BLaER1 treated with 17β-estradiol and CSF1 and Interleukin-3, amounts not matched to agents 10 nM and 100 nM (cell line): ENCODE data around the gene CARMIL3.

Source experiments
- H3K27ac ChIP-seq, 11 experiments: shearing (Covaris generic); formaldehyde crosslinking; 2 replicates each; pipeline ENCODE4 v1.8.1; 2022
- H3K27me3 ChIP-seq, 11 experiments: shearing (Covaris generic); formaldehyde crosslinking; 2 replicates each; pipeline ENCODE4 v1.8.1; 2022
- H3K36me3 ChIP-seq, 11 experiments: shearing (Covaris generic); formaldehyde crosslinking; 2 replicates each; pipeline ENCODE4 v1.8.1; 2022
- H3K4me1 ChIP-seq, 10 experiments: shearing (Covaris generic); formaldehyde crosslinking; 2 replicates each; pipeline ENCODE4 v1.8.1; 2022
- H3K4me2 ChIP-seq, 11 experiments: shearing (Covaris generic); formaldehyde crosslinking; 2 replicates each; pipeline ENCODE4 v1.8.1; 2022
- H3K4me3 ChIP-seq, 10 experiments: shearing (Covaris generic); formaldehyde crosslinking; 2 replicates each; pipeline ENCODE4 v1.8.1; 2022
- H3K9ac ChIP-seq, 11 experiments: shearing (Covaris generic); formaldehyde crosslinking; 2 replicates each; pipeline ENCODE4 v1.8.1; 2022
- H3K9me3 ChIP-seq, 11 experiments: shearing (Covaris generic); formaldehyde crosslinking; replicated peaks in 1 of 11; 2 replicates each; pipeline ENCODE4 v1.8.1; 2022
- H4K20me1 ChIP-seq, 11 experiments: shearing (Covaris generic); formaldehyde crosslinking; 2 replicates each; pipeline ENCODE4 v1.8.1; 2022
- Cebpa-rat ChIP-seq, 11 experiments: shearing (Covaris generic); IDR thresholded peaks; 2 replicates each; pipeline ENCODE4 v1.8.1; 2022

CARMIL3 gene

GRCh38 chr14:24054646-24055045 lies 2.8 kb downstream of the CARMIL3 start:
- Histone ChIP-seq H4K20me1 (peaks cover 0 to 33% (median 0%) of the 10 kb centered on the region in 11 experiments; a peak in 8 of 22 replicates), H3K9ac (no peak overlapping the region), H3K4me2 (no peak overlapping the region), H3K4me1 (peaks cover 21 to 36% (median 31%) of the 10 kb centered on the region in 10 experiments), H3K27me3 (peaks cover 4 to 28% (median 21%) of the 10 kb centered on the region in 11 experiments; a peak in 16 of 22 replicates), H3K36me3 (no peaks in the 10 kb centered on the region), H3K4me3 (no peak overlapping the region), H3K27ac (no peak overlapping the region), H3K9me3 (no peaks in the 10 kb centered on the region)
- TF ChIP-seq Cebpa-rat (IDR thresholded peaks at IDR 0.05), result no peak

GRCh38 chr14:24055971-24056799 lies 4.4 kb downstream of the CARMIL3 start:
- Histone ChIP-seq H3K36me3 (no peaks in the 10 kb centered on the region), H3K27me3 (peaks cover 4 to 28% (median 21%) of the 10 kb centered on the region in 11 experiments; a peak in 16 of 22 replicates), H3K4me3 (no peak overlapping the region), H3K4me2 (peak overlapping the region in 3 of 11 experiments; percentile 5 to 16 (median 12); a peak in 3 of 22 replicates), H3K4me1 (peaks cover 12 to 28% (median 22%) of the 10 kb centered on the region in 10 experiments), H4K20me1 (peaks cover 0 to 33% (median 0%) of the 10 kb centered on the region in 11 experiments; a peak in 8 of 22 replicates), H3K27ac (no peak overlapping the region), H3K9me3 (no peaks in the 10 kb centered on the region), H3K9ac (peak overlapping the region in 1 of 11 experiments; percentile 13; a peak in 1 of 22 replicates)
- TF ChIP-seq Cebpa-rat (IDR thresholded peaks at IDR 0.05), result no peak

- peaks cover 0 to 33% (median 0%) of the 10 kb centered on the region in 11 experiments; a peak in 8 of 22 replicates for H4K20me1 ChIP-seq
- peak overlapping the region in 5 of 11 experiments; percentile 5 to 36 (median 16); a peak in 4 of 22 replicates for H3K4me2 ChIP-seq
- no peaks in the 10 kb centered on the region for H3K9me3 ChIP-seq
- peaks cover 7 to 22% (median 16%) of the 10 kb centered on the region in 10 experiments; a peak in 19 of 20 replicates for H3K4me1 ChIP-seq
- H3K36me3 ChIP-seq, result no peaks in the 10 kb centered on the region
- no peak overlapping the region for H3K27ac ChIP-seq
- H3K4me3 ChIP-seq, result no peak overlapping the region
- H3K27me3 ChIP-seq, result peaks cover 4 to 28% (median 21%) of the 10 kb centered on the region in 11 experiments; a peak in 16 of 22 replicates
- no peak for TF ChIP-seq Cebpa-rat (IDR thresholded peaks at IDR 0.05)
- peak overlapping the region in 2 of 11 experiments; percentile 11 to 13; a peak in 2 of 22 replicates for H3K9ac ChIP-seq
Observed at GRCh38 chr14:24056800-24057184, 5.0 kb downstream of the CARMIL3 start.

GRCh38 chr14:24057271-24057670 lies 5.5 kb downstream of the CARMIL3 start:
- no peak overlapping the region for H3K4me3 ChIP-seq
- peak overlapping the region in 1 of 11 experiments; percentile 11; a peak in 1 of 22 replicates for H3K9ac ChIP-seq
- no peaks in the 10 kb centered on the region for H3K36me3 ChIP-seq
- H3K27ac ChIP-seq, result no peak overlapping the region
- peaks cover 4 to 25% (median 18%) of the 10 kb centered on the region in 11 experiments; a peak in 16 of 22 replicates for H3K27me3 ChIP-seq
- peaks cover 0 to 33% (median 0%) of the 10 kb centered on the region in 11 experiments; a peak in 8 of 22 replicates for H4K20me1 ChIP-seq
- H3K4me2 ChIP-seq, result peak overlapping the region in 4 of 11 experiments; percentile 5 to 18 (median 14); a peak in 3 of 22 replicates
- TF ChIP-seq Cebpa-rat (IDR thresholded peaks at IDR 0.05), result no peak
- H3K9me3 ChIP-seq, result no peaks in the 10 kb centered on the region
- peaks cover 7 to 18% (median 13%) of the 10 kb centered on the region in 10 experiments; a peak in 19 of 20 replicates for H3K4me1 ChIP-seq

- Histone ChIP-seq H4K20me1 (peaks cover 0 to 29% (median 0%) of the 10 kb centered on the region in 11 experiments; a peak in 7 of 22 replicates), H3K4me3 (no peak overlapping the region), H3K27ac (no peak overlapping the region), H3K4me1 (peaks cover 2 to 12% (median 8%) of the 10 kb centered on the region in 10 experiments; a peak in 16 of 20 replicates), H3K36me3 (no peaks in the 10 kb centered on the region), H3K9me3 (no peaks in the 10 kb centered on the region), H3K27me3 (peaks cover 3 to 19% (median 12%) of the 10 kb centered on the region in 11 experiments; a peak in 16 of 22 replicates), H3K4me2 (no peak overlapping the region), H3K9ac (0 out of 22 replicates have a peak overlapping the region, but pooled peaks of 1 of the 11 experiments have one; percentile 5)
- no peak for TF ChIP-seq Cebpa-rat (IDR thresholded peaks at IDR 0.05)
Observed at GRCh38 chr14:24057867-24058259, 6.1 kb downstream of the CARMIL3 start.

GRCh38 chr14:24058260-24058950 lies 6.6 kb downstream of the CARMIL3 start:
- peaks cover 0 to 26% (median 0%) of the 10 kb centered on the region in 11 experiments; a peak in 3 of 22 replicates for H4K20me1 ChIP-seq
- no peak overlapping the region for H3K27ac ChIP-seq
- H3K27me3 ChIP-seq, result peaks cover 0 to 14% (median 7%) of the 10 kb centered on the region in 11 experiments; a peak in 13 of 22 replicates
- TF ChIP-seq Cebpa-rat (IDR thresholded peaks at IDR 0.05), result no peak
- H3K4me2 ChIP-seq, result no peak overlapping the region
- H3K4me3 ChIP-seq, result no peak overlapping the region
- peaks cover 0 to 12% (median 5%) of the 10 kb centered on the region in 10 experiments; a peak in 9 of 20 replicates for H3K4me1 ChIP-seq
- H3K9ac ChIP-seq, result 0 out of 22 replicates have a peak overlapping the region, but pooled peaks of 1 of the 11 experiments have one; percentile 5
- no peaks in the 10 kb centered on the region for H3K36me3 ChIP-seq
- H3K9me3 ChIP-seq, result no peaks in the 10 kb centered on the region

GRCh38 chr14:24058951-24059475 lies 7.2 kb downstream of the CARMIL3 start:
- Histone ChIP-seq H3K36me3 (no peaks in the 10 kb centered on the region), H4K20me1 (peaks cover 0 to 20% (median 0%) of the 10 kb centered on the region in 11 experiments; a peak in 3 of 22 replicates)
- TF ChIP-seq Cebpa-rat (IDR thresholded peaks at IDR 0.05), result no peak

GRCh38 chr14:24059841-24060388 lies 8.1 kb downstream of the CARMIL3 start:
- Histone ChIP-seq H3K36me3 (no peaks in the 10 kb centered on the region), H3K9ac (no peak overlapping the region), H4K20me1 (peaks cover 0 to 15% (median 0%) of the 10 kb centered on the region in 11 experiments; a peak in 2 of 22 replicates), H3K27ac (no peak overlapping the region), H3K4me1 (peaks cover 0 to 18% (median 3%) of the 10 kb centered on the region in 10 experiments; a peak in 9 of 20 replicates), H3K4me2 (no peak overlapping the region), H3K27me3 (no peaks in the 10 kb centered on the region), H3K4me3 (no peak overlapping the region), H3K9me3 (no peaks in the 10 kb centered on the region)
- TF ChIP-seq Cebpa-rat (IDR thresholded peaks at IDR 0.05), result no peak

More at GRCh38 chr14:24058951-24059475, 7.2 kb downstream of the CARMIL3 start:
- Histone ChIP-seq H3K27me3 (peaks cover 0 to 8% (median under 1%) of the 10 kb centered on the region in 11 experiments; a peak in 4 of 22 replicates), H3K4me1 (peaks cover 0 to 13% (median 3%) of the 10 kb centered on the region in 10 experiments; a peak in 9 of 20 replicates), H3K4me2 (no peak overlapping the region), H3K4me3 (no peak overlapping the region), H3K27ac (no peak overlapping the region), H3K9me3 (no peaks in the 10 kb centered on the region), H3K9ac (no peak overlapping the region)
